DOHH2 (cell line): ENCODE data around the gene SOWAHC.

Source experiments
- CTCF ChIP-seq: fragments of 200-600 bp; sonication (generic); IDR thresholded peaks from one replicate; pipeline ENCODE4 v1.5.1; 2014; ENCODE audit warnings: antibody characterized with exemption, mild to moderate bottlenecking, low read depth, low read length; ENCODE audit not compliant: poor library complexity, severe bottlenecking
- EZH2phosphoT487 ChIP-seq: fragments of 200-600 bp; sonication (generic); IDR thresholded peaks from 2 replicates; pipeline ENCODE4 v1.6.1; 2017; ENCODE audit warnings: borderline replicate concordance, mild to moderate bottlenecking, antibody characterized with exemption, low read length, moderate library complexity, mixed read lengths

GRCh38 chr2:109597283-109597682 lies 16.9 kb upstream of the SOWAHC start:
- TF ChIP-seq CTCF = no peak
- TF ChIP-seq EZH2phosphoT487 = no peak
